NCI-H524 (cell line): ENCODE results near the gene TMEM51.

Source experiments
- DNase-seq, 2 experiments: peaks; one replicate each; lab custom pipeline; 2025; lab: John Stamatoyannopoulos, UW

Gene TMEM51

DNA sequence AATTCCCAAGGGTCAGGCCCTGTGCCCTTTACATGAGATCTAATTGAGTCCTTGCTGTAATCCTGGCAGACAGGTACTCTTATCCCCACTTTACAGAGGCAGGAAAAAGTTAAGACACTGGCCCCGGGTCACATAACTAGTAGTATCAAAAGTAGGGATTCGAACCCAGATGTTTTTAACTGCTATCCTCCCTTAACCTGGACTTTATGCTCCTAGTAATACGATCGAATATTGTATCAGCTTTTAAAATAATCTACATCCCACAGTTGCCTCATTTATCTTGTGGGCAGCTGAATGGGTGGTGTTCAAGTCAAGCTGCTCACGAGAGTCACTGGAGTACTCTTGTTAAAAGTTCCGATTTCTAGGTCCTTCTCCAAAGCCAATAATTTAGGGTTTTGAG is 25.5 kb upstream of the TMEM51 start:
- DNase-seq = no peak

DNA sequence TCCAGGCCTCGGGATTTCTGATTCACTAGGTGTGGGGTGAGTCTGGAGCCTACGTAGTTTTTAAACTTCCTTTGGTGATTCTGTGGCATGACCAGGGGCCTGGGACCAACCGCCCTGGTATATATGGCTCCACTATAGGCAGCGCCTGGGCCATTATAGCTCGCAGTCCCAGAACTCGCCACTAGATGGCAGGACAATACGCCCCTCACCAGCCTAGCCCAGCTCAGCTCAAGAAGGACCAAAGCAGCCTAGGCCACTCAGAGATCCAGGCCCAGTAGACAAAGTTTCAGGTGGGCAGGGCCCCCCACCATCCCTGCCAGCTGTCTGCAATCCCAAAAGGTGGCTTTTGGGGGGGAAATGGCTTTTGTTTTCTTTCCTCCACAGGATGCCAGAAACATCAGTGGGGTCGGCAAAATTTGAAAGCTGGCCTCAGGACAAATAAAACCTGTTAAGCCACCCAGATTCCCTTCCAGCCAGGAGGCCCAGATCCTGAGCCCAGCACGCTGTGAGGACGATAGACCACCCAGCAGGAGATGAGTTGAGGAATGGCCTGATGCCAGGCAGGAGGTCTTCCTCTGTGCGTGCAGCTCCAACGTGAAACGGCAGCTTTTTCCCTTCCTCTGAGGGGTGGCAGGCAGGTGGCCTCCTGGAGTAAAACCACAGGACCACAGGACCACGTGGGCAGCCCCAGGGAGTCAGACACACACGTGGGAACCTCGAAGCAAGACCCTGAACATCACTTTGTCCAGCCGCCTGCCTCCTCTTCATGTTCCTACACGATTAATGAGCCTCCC is 24.8 kb upstream of the TMEM51 start:
- DNase-seq = peak; percentile 20 to 73

DNA sequence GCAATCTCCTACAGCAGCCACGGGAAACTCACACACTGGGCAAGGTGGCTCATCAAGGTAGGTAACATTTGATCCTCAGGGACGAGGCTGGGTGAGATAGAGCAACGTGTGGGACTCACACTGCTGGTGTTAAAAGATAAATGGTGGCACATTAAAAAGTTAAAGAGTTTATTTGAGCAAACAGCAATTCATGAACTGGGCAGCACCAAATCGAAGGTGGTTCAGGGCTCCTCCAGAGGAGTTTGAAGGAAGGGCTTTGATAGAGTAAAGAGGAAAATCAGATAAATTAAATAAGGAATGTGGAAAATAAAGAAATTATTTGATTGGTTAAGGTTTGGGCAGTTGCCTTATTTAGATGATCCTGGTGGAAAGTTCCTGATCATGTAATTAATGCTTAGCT is 23.6 kb upstream of the TMEM51 start:
- DNase-seq = no peak

DNA sequence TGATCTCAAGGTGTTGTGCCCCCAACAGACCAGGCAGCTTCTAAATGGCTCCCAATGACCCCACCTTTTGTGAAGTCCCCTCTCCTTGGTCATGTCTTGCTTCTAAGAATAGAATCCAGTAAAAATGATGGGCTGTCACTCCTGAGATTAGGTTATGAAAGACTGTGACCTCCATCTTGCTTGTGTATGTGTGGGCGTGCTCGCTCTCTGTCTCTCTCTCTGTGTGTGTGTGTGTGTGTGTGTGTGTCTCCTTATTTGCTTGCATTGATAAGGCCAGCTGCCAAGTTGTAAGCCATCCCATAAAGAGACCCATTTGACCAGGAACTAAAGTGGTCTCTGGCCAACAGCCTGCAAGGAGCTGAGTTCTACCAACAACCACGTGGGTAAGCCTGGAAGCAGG is 22.9 kb upstream of the TMEM51 start:
- DNase-seq = no peak

DNA sequence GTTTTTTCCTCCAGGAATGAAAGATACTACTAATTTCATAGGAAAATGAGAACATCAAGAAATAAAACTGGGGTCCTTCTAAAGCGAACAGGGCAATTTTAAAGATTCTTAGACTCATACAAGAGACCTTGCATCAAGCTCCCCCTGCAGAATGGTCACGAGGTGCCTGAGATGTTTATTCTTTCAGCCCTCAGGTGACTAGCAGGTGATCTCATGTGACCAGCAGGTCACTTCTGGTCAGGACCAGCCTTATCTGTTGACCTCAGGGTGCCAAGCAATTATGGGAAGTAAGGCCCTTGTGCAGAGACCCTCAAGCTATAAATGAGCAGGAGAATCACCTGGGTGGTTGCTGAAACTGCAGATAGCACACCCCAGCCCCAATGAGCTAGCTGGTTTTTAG is 20.6 kb upstream of the TMEM51 start:
- no peak for DNase-seq

DNA sequence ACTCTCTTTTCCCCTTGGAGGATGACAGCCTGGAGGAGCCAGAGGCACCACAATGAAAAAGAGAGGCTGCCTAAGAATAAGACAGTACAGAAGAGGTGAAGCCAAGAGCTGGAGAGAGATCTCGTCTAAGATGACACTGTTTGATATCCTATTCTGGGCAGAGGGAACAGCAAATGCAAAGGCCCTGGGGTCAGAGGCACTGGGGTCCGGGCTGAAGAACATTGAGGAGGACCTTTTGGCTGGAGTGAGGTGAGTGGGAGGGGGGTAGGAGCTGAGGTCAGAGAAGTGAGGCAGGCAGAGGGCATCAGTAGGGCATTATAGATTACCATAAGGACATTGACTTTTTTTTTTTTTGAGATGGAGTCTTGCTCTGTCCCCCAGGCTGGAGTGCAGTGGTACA is 19.3 kb upstream of the TMEM51 start:
- DNase-seq = no peak

DNA sequence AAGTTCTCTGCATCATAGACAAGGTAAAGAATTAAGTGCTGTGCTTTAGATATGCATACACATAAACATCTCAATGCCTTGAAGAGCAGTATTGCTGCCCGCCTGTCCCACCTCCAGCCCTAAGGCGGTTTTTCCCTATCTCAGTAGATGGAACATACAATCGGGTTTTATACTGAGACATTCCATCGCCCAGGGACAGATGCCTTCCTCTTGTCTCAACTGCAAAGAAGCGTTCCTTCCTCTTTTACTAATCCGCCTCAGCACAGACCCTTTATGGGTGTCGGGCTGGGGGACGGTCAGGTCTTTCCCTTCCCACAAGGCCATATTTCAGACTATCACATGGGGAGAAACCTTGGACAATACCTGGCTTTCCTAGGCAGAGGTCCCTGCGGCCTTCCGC is 17.9 kb upstream of the TMEM51 start:
- DNase-seq = peak in 1 of 2 experiments; percentile 31

DNA sequence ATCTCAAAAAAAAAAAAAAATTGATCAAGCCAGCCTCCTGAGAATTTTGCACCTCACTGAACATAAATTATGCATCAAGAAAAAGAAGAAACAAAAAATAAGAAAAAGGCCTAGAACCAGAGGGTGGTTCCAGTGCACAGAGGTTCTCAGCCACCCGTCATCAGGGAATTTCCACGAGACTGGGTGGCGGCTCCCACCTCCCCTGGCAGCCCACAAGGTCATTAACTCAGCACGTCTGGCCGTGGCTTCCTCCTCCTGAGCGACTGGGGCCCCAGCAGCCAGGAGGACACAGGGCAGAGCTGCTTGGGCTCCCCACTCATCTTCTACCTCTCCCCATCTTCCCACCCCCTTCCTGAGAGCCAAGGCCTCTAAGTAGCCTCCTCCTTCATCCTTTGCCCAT is 15.7 kb upstream of the TMEM51 start:
- no peak for DNase-seq

DNA sequence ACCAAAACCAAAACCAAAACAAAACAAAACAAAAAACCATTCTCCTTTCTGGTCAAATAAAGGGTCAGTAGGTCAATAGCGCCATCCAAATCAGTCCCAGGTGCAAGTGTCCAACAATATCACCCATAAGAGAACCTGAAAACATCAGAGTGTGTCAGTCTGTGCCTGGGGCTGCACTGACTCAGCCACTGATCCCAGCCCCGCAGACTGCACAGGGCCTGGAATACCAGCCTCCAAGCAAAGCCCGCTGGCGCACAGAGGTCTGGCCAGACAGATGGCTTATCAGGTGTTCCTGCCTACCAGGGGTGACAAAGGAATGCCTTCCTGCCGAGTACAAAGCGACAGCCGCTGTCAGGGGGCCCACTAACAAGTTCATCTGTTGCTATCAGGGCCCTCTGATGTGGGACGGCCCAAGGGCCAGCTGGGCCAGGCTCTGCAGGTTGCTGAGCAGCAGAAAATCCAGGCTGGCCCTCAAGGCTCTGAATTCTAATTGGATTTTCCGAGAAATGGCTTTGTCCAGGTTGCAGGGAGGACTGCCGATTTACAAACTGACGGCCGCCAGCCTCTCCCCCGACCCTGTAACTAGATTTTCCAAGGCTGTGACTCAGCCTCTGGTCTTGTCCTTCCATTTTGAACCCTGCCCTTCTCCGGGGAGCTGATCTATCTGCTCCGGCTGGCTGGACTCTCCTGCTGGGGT is 13.7 kb upstream of the TMEM51 start:
- peak; percentile 92 to 97 for DNase-seq

DNA sequence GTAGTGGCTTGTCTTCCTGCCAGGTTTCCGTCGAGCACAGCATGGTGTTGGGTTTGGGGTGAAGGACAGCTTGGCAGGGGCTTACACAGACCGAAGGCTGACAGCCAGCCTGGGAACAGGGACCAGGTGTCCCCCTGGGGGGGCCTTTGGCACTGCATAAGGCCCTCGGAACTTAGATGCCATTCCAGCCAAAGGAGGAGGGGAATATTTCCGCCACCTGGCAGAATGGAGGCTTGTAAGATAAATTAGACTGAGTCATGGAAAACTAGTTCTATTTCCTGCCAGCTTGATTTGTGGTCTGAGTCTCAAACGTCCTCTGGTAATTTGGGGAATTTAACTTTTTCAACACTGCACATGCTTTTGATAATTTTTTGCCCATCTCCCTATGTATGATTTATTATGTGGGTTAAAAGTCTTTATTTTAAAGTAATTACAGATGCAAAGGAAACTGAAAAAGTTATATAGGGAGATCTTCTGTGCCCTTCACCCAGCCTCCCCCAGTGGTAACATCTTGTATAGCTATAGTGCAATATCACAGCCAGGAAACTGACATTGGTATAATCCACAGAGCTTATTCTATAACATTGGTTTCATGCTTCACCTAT is 11.5 kb upstream of the TMEM51 start:
- peak in 1 of 2 experiments; percentile 59 for DNase-seq

DNA sequence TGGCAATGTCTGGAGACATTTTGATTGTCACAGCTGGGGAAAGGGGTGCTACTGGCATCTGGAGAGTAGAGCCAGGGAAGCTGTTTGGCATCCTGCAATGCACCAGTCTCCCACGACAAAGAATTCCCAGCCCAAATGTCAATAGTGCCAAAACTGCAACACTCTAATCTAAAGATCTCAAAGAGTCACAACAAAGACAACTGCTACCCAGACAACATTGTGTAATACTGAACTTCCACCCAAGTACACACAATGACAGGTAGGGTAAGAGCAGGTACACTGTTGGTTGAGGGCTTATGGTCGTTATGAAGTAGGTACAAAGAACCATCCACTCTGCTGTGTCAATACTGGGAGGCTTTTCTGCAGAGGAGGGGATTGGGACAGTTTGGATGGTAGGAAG is 8.2 kb upstream of the TMEM51 start:
- DNase-seq = no peak

DNA sequence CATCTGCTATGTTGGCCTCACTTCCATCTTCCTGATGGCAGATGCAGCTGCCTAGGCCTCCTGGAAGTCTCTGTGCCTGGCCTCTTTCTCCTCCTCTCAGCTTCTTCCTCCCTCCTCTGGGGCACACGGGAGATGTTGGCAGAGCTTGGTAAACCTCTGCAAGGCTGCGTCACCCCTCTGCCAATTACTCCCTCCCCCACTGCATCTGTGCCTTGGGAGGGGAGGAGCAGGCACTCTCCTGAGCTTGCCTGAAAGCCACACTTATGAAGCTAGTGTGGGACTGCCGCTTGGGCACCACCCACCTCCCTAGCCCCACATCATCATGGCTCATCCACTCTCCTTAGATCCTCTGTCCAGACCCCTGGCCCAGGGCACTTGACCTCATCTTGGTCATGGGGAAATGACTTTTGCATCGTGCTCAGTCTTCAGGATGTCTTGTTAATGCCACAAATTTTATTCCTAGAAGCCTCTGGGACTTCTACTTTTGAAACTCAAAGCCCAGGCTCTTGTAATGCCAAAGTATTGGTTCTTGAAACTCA is 7.3 kb upstream of the TMEM51 start:
- no peak for DNase-seq

DNA sequence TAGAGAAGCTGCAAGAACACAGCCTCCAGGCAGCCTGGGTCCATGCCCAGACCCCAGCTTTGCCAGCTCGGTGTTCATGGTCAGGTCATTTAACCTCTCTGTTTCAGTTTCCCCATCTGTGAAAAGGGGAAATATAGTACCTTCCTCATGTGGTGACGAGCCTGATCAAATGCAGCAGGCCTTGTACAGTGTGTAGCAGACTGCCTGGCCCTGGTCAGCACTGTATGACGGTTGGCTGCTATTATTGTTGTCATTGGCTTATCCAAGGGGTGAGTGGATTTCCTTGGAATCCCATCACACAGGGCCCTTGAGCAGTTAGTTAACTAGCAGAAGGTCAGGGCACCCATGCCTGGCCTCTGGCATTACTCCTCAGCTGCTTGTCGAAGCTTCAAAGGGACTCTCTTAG is 6.6 kb upstream of the TMEM51 start:
- no peak for DNase-seq

DNA sequence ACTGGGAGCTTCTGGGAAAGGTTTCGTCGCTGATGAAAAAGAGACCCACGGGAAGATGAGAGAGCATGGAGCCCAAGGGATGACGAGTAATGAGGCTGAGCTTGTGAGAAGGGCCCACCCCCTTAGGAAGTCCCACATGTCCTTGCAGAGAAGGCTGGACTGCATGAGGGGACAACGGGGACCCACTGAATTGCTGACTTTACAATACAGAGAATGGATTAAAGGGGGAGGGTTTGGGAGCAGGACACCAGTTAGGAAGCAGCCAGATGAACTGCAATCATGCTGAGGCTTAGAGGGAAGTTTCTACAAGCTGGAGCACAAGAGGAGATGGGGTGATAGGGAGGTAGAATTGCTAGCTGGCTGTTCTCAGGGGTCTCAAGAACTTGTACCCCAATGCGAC is 5.5 kb upstream of the TMEM51 start:
- no peak for DNase-seq

DNA sequence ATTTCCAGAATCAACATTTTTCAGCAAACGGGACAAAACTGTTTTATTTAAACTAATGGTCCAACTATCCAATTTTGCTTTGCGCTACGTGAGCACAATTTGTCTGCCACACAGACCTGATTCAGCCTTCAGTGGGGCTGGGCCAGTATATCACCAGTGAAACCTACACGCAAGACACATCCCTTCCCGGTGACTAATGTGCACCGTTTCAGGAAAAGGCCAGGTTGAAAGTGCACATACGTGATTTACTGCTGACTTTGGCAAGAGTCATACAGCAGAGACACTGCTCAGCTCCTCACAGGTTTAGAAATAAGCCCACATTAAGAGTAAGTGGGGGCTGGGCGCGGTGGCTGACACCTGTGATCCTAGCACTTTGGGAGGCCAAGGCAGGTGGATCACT is 5.1 kb upstream of the TMEM51 start:
- no peak for DNase-seq

DNA sequence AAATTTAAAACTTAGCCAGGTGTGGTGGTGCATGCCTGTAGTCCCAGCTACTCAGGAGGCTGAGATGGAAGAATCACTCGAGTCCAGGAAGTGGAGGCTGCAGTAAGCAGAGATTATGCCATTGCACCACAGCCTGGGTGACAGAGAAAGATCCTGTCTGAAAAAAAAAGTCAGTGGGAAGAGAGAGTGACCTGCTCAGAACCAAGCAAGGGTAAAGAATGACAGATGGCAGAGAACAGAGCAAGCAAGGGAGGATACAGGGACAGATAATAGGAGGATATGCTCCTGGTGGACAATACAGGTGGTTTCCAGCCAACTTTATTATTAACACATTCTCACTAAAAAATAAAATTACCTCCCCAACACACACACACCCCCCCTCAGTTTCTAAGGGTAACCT is 4.6 kb upstream of the TMEM51 start:
- peak in 1 of 2 experiments; percentile 32 for DNase-seq

DNA sequence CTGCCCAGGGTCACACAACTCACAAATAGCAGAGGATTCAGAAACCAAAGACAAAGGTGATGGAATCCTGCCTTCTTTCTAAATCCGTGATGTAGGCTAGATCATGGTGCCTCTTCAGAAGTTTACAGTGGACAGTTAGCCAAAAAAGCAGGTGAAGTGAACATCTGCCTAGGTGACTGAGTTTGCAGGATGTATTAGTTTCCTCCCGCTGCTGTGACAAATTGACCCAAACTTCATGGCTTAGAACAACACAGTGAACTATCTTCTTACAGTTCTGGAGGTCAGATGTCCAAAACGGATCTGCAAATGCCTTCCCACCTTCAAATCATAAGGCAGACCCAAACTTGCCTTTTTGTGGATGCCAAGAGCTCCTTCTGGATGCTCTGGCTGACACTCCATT is 3.2 kb upstream of the TMEM51 start:
- DNase-seq = no peak

DNA sequence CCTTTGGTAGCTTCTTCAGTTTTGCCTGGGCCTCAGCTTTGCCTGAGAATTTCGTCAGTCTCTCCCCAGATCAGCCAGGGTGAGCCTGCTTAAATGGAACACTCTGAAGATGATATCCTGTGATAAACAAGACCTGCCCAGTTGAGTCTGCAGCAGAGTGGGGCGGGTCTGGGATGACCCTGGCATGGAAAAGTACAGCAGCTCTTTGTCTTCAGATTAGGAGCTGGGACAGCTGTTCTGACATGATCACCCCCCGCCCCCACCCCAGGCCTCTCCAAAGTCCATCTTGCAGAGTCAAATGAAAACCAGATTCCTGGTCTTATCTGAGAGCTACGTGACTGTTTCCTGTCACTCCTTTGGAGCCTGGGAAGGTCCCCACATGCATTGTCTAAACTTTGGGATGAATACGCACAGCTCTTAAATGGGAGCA is 2.2 kb upstream of the TMEM51 start:
- DNase-seq = peak; percentile 77 to 86

DNA sequence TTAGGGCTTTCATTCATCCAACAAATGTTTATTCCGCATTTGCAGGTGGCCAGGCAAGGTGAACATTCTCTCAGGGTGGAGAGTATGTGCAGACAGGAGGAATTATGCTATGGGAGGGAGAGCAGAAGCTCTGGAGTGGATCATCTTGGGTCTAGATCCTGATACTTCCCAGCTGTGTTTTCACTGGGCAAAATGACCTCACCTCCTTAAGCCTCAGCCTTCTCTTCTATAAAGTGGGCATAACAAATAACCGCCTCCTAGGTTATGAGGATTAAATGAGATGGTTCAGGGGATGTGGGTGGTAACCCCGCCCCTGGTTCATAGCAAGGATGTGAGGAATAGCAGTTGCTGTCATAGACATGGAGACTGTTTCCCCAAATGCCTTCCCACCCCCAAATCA is 1.7 kb upstream of the TMEM51 start:
- peak in 1 of 2 experiments; percentile 38 for DNase-seq

DNA sequence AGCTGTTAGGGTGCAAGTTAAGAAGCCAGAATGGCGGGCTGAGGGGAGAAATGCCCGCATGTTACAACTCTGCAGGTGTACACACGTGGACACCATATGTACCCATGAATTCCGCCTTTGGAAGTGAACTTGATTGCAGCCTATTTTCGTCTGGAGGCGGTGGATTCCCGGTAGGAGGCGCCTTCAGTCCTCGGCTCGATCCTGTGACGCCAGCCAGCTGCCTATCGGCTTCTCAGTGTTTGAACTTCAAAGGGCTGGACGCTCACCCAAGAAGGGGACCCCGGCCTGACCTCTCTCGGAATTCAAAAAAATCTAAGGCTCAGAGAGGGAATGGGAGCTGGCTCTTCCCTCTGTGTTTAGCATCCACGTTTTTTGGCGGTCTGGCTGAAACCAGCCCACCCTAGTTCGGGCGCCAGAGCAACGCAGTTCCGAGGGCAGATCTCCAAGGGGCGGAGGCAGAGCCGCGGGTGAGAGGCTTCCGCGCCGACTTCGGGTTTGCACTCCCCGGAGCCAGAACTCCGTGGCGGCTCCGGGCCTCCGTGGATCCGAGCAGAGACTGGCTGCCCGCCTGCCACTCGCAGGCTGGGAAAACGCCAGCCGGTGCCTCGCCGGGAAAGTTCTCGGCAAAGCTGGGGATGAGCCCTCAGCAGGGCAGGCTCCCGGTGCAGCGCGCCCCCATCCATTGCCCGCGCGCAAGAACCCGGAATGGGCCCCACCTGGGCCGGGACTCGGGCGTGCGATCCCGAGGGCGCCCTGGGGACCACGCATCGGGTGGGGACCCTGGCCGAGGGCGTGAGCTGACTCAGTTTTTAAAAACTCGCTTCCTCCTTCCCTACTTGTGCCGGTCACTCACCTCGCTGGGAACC is 996 bp upstream of the TMEM51 start:
- peak; percentile 41 to 82 for DNase-seq

DNA sequence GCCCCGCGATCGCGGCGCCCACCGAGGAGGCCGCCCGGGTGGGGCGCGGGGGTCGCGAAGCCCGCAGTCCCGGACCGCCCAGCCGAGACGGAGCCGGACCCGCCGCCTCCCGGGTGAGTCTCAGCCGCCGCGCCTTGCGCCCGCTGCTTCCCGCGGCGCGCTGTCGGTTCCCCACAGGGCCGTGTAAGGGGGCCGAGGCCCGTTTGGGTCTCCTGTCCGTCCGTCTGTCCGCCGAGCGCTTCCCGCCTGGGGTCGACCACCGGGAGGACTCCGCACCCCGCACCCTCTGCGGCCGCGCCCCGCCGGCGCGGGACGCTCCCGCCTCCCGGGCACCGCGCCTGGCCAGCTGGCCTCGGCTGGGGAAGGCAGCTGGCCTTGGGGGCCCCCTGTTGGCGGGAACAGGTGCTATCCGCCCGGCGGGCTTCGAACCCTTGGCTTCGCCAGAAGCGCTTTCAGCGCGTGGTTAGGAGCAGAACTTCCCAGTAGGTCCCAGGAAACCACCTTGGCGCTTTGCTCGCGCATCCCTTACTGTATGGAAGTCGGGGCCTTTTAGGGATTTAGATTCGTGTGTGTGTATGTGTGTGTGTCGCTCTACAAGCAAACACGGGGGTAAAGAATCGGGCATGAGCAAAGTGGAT is 414 bp downstream of the TMEM51 start:
- peak in 1 of 2 experiments; percentile 60 for DNase-seq
